HepG2 (cell line): ENCODE measurements around the gene RUVBL2. TPM values are rescaled to one million over a fixed set of nuclear protein-coding genes. Genes with fewer than 3 reads are reported as not detected.

Experiments used
- ARNT2 ChIP-seq: sonication (generic); formaldehyde crosslinking; IDR thresholded peaks from 2 replicates; pipeline ENCODE4 v1.8.0; 2022; ENCODE audit warnings: mild to moderate bottlenecking, low read depth, missing genetic modification reagents, moderate library complexity
- EZH2 ChIP-seq: conservative IDR thresholded peaks from 2 replicates; pipeline ENCODE4 v1.6.1; 2012; ENCODE audit warnings: mild to moderate bottlenecking, low read depth, low read length, moderate library complexity
- GLI4 ChIP-seq: sonication (generic); formaldehyde crosslinking; IDR thresholded peaks from 2 replicates; pipeline ENCODE4 v1.5.1; 2020; ENCODE audit warnings: missing genetic modification reagents, mild to moderate bottlenecking, moderate library complexity, borderline replicate concordance
- HDAC2 ChIP-seq: sonication (generic); formaldehyde crosslinking; IDR thresholded peaks from 2 replicates; pipeline ENCODE4 v1.4.0; 2020; ENCODE audit warnings: missing genetic modification reagents
- LCORL ChIP-seq, 2 experiments: fragments of 450-650 bp in 1 of 2; sonication (generic) in 1 of 2; formaldehyde crosslinking in 1 of 2; IDR thresholded peaks; 2 replicates each; pipeline versions ENCODE4 v1.5.0 to v1.6.1; 2017 to 2020; ENCODE audit warnings: antibody characterized with exemption in 1 of 2, missing genetic modification reagents in 1 of 2
- MIXL1 ChIP-seq: IDR thresholded peaks from 2 replicates; pipeline ENCODE4 v1.6.1; 2016
- NFATC3 ChIP-seq: sonication (generic); formaldehyde crosslinking; IDR thresholded peaks from 2 replicates; pipeline ENCODE4 v1.5.1; 2020; ENCODE audit warnings: mild to moderate bottlenecking, missing genetic modification reagents
- NPAS2 ChIP-seq: sonication (generic); formaldehyde crosslinking; IDR thresholded peaks from 2 replicates; pipeline ENCODE4 v1.8.0; 2022; ENCODE audit warnings: mild to moderate bottlenecking, missing genetic modification reagents, borderline replicate concordance
- SALL2 ChIP-seq: sonication (generic); formaldehyde crosslinking; IDR thresholded peaks from 2 replicates; pipeline ENCODE4 v1.8.1; 2023; ENCODE audit warnings: mild to moderate bottlenecking, missing genetic modification reagents, inconsistent platforms
- TBX2 ChIP-seq: sonication (generic); formaldehyde crosslinking; IDR thresholded peaks from 2 replicates; pipeline ENCODE4 v1.5.0; 2020; ENCODE audit warnings: missing genetic modification reagents, mild to moderate bottlenecking, borderline replicate concordance
- TRIM24 ChIP-seq: sonication (generic); formaldehyde crosslinking; IDR thresholded peaks from 2 replicates; pipeline ENCODE4 v1.8.0; 2022; ENCODE audit warnings: mild to moderate bottlenecking, missing genetic modification reagents
- ZFP36 ChIP-seq: fragments of 150-350 bp; IDR thresholded peaks from 2 replicates; pipeline ENCODE4 v1.6.1; 2018; ENCODE audit warnings: borderline replicate concordance, low read length, low read depth; ENCODE audit not compliant: partially characterized antibody
- ZNF317 ChIP-seq: sonication (generic); formaldehyde crosslinking; IDR thresholded peaks from 2 replicates; pipeline ENCODE4 v1.5.0; 2020; ENCODE audit warnings: mild to moderate bottlenecking, missing genetic modification reagents
- ZNF619 ChIP-seq: sonication (generic); formaldehyde crosslinking; IDR thresholded peaks from 2 replicates; pipeline ENCODE4 v1.4.0; 2020; ENCODE audit warnings: mild to moderate bottlenecking, missing genetic modification reagents
- polyA plus RNA-seq, 8 experiments: library from polyadenylated mRNA; depleted of rRNA in 3 of 8; stranded (reverse) in 7 of 8; unstranded in 1 of 8; fragments of >200 nt; fragmentation: Illumina TruSeq in 4 of 8; extraction: Trizol in 4 of 8; gene quantifications; 2 replicates each; pipeline versions ENCODE4 v1.2.1 to v1.2.3, GENCODE V29; 2011 to 2016; ENCODE audit warnings: low read depth in 4 of 8, missing spikeins in 1 of 8, mixed read lengths in 1 of 8; ENCODE audit not compliant: insufficient read depth in 1 of 8
- total RNA-seq, 5 experiments: library from RNA; depleted of rRNA; stranded (reverse); fragments of >200 nt; fragmentation: Illumina TruSeq; extraction: Trizol; gene quantifications; 2 replicates each; pipeline ENCODE4 v1.2.3, GENCODE V29; 2016; ENCODE audit warnings: low read depth in 1 of 5
- TF ChIP-seq, protein P1 (sequence below): sonication (generic); formaldehyde crosslinking; IDR thresholded peaks from 2 replicates; pipeline ENCODE4 v1.4.0; 2020; ENCODE audit warnings: mild to moderate bottlenecking, missing genetic modification reagents
- TF ChIP-seq, protein P2 (sequence below): sonication (generic); formaldehyde crosslinking; IDR thresholded peaks from 2 replicates; pipeline ENCODE4 v1.5.0; 2020; ENCODE audit warnings: missing genetic modification reagents, mild to moderate bottlenecking, borderline replicate concordance
- TF ChIP-seq, protein P3 (sequence below): sonication (generic); formaldehyde crosslinking; conservative IDR thresholded peaks from 2 replicates; pipeline ENCODE4 v1.8.1; 2023; ENCODE audit warnings: missing genetic modification reagents
- TF ChIP-seq, protein P4 (sequence below): sonication (generic); formaldehyde crosslinking; IDR thresholded peaks from 2 replicates; pipeline ENCODE4 v1.4.0; 2020; ENCODE audit warnings: mild to moderate bottlenecking, missing genetic modification reagents
- TF ChIP-seq, protein P5 (sequence below): sonication (generic); formaldehyde crosslinking; IDR thresholded peaks from 2 replicates; pipeline ENCODE4 v1.4.0; 2020; ENCODE audit warnings: missing genetic modification reagents, mild to moderate bottlenecking, borderline replicate concordance

Gene RUVBL2
- total and polyA plus RNA-seq, 2 of the 13 experiments (the other 11 are each of a cell fraction or from before 2014, with no cell fraction given), result 120 to 122 TPM

DNA sequence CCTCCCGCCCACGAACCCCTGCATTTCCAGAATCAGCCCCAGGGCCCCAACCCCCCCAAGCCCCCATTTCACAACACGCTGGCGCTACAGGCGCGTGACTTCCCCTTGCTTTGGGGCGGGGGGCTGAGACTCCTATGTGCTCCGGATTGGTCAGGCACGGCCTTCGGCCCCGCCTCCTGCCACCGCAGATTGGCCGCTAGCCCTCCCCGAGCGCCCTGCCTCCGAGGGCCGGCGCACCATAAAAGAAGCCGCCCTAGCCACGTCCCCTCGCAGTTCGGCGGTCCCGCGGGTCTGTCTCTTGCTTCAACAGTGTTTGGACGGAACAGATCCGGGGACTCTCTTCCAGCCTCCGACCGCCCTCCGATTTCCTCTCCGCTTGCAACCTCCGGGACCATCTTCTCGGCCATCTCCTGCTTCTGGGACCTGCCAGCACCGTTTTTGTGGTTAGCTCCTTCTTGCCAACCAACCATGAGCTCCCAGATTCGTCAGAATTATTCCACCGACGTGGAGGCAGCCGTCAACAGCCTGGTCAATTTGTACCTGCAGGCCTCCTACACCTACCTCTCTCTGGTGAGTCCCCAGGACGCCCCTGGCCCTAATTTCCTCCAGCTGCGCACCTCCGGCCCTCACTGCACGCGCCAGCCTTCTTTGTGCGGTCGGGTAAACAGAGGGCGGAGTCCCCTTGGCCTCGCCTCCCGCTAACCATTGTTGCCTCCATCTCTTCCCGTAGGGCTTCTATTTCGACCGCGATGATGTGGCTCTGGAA, 28.5 kb upstream of the RUVBL2 start, which contains the start of gene FTL (continued):
- TF ChIP-seq, protein P1, sequence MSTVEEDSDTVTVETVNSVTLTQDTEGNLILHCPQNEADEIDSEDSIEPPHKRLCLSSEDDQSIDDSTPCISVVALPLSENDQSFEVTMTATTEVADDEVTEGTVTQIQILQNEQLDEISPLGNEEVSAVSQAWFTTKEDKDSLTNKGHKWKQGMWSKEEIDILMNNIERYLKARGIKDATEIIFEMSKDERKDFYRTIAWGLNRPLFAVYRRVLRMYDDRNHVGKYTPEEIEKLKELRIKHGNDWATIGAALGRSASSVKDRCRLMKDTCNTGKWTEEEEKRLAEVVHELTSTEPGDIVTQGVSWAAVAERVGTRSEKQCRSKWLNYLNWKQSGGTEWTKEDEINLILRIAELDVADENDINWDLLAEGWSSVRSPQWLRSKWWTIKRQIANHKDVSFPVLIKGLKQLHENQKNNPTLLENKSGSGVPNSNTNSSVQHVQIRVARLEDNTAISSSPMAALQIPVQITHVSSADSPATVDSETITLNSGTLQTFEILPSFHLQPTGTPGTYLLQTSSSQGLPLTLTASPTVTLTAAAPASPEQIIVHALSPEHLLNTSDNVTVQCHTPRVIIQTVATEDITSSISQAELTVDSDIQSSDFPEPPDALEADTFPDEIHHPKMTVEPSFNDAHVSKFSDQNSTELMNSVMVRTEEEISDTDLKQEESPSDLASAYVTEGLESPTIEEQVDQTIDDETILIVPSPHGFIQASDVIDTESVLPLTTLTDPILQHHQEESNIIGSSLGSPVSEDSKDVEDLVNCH (CRISPR knock-in tag), result 0 out of 2 replicates have a peak, but pooled peaks have one; percentile 34
- TF ChIP-seq ZNF619 (CRISPR knock-in tag), result no peak; the same call in 1 of the 2 replicates
- TF ChIP-seq TBX2, result no peak; the same call in 1 of the 2 replicates
- TF ChIP-seq ZNF317 (CRISPR knock-in tag), result peak; percentile 38; the same call in 1 of the 2 replicates
- no peak for TF ChIP-seq EZH2
- TF ChIP-seq, protein P2, sequence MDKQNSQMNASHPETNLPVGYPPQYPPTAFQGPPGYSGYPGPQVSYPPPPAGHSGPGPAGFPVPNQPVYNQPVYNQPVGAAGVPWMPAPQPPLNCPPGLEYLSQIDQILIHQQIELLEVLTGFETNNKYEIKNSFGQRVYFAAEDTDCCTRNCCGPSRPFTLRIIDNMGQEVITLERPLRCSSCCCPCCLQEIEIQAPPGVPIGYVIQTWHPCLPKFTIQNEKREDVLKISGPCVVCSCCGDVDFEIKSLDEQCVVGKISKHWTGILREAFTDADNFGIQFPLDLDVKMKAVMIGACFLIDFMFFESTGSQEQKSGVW (CRISPR knock-in tag), result no peak
- TF ChIP-seq, protein P3, sequence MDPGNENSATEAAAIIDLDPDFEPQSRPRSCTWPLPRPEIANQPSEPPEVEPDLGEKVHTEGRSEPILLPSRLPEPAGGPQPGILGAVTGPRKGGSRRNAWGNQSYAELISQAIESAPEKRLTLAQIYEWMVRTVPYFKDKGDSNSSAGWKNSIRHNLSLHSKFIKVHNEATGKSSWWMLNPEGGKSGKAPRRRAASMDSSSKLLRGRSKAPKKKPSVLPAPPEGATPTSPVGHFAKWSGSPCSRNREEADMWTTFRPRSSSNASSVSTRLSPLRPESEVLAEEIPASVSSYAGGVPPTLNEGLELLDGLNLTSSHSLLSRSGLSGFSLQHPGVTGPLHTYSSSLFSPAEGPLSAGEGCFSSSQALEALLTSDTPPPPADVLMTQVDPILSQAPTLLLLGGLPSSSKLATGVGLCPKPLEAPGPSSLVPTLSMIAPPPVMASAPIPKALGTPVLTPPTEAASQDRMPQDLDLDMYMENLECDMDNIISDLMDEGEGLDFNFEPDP, result 0 out of 2 replicates have a peak, but pooled peaks have one; percentile 75
- TF ChIP-seq HDAC2, result no peak
- TF ChIP-seq NPAS2 (CRISPR knock-in tag), result no peak
- peak; percentile 93 for TF ChIP-seq SALL2 (CRISPR knock-in tag)
- TF ChIP-seq NFATC3 (CRISPR knock-in tag), result peak; percentile 36; the same call in 1 of the 2 replicates
- no peak for TF ChIP-seq TRIM24 (CRISPR knock-in tag)
- peak; percentile 86; the same call in 1 of the 2 replicates for TF ChIP-seq MIXL1 (CRISPR knock-in tag)
- no peak for TF ChIP-seq ZFP36
- peak; percentile 40; the same call in 1 of the 2 replicates for TF ChIP-seq GLI4 (CRISPR knock-in tag)
- TF ChIP-seq, protein P4, sequence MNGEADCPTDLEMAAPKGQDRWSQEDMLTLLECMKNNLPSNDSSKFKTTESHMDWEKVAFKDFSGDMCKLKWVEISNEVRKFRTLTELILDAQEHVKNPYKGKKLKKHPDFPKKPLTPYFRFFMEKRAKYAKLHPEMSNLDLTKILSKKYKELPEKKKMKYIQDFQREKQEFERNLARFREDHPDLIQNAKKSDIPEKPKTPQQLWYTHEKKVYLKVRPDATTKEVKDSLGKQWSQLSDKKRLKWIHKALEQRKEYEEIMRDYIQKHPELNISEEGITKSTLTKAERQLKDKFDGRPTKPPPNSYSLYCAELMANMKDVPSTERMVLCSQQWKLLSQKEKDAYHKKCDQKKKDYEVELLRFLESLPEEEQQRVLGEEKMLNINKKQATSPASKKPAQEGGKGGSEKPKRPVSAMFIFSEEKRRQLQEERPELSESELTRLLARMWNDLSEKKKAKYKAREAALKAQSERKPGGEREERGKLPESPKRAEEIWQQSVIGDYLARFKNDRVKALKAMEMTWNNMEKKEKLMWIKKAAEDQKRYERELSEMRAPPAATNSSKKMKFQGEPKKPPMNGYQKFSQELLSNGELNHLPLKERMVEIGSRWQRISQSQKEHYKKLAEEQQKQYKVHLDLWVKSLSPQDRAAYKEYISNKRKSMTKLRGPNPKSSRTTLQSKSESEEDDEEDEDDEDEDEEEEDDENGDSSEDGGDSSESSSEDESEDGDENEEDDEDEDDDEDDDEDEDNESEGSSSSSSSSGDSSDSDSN (CRISPR knock-in tag), result peak; percentile 75; the same call in 1 of the 2 replicates
- TF ChIP-seq, protein P5, sequence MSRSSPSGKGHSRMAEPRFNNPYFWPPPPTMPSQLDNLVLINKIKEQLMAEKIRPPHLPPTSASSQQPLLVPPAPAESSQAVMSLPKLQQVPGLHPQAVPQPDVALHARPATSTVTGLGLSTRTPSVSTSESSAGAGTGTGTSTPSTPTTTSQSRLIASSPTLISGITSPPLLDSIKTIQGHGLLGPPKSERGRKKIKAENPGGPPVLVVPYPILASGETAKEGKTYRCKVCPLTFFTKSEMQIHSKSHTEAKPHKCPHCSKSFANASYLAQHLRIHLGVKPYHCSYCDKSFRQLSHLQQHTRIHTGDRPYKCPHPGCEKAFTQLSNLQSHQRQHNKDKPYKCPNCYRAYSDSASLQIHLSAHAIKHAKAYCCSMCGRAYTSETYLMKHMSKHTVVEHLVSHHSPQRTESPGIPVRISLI (CRISPR knock-in tag), result no peak
- TF ChIP-seq ARNT2 (CRISPR knock-in tag), result peak; percentile 86
- no peak for TF ChIP-seq LCORL (IDR thresholded peaks at IDR 0.05)
- TF ChIP-seq LCORL (CRISPR knock-in tag; IDR thresholded peaks at IDR 0.05), result no peak
